Measurements from ENCODE around the gene LYPD1. TPM values are rescaled to one million over a fixed set of nuclear protein-coding genes. Genes with fewer than 3 reads are reported as not detected.

LYPD1 gene
- total and polyA plus RNA-seq, 10 of the 15 experiments (the other 5 are each of a cell fraction or from before 2014, with no cell fraction given), result not detected

- Histone ChIP-seq H3K9me3 (replicated peaks; ENCODE audit: control insufficient read depth, insufficient read depth, low read length) (no peaks in the 10 kb centered on the region), H3K4me3 (no peak overlapping the region), H3K9ac (ENCODE audit: control insufficient read depth, insufficient read depth, low read length) (no peak overlapping the region), H3K27me3 (replicated peaks in 1 of 2; ENCODE audit: control insufficient read depth in 2 of 2, insufficient read depth in 2 of 2, low read length in 1 of 2) (no peaks in the 10 kb centered on the region; a peak in 1 of 4 replicates), H3K79me2 (ENCODE audit: control insufficient read depth, insufficient read depth, low read length) (no peaks in the 10 kb centered on the region), H3K4me1 (ENCODE audit: control insufficient read depth, insufficient read depth, low read length) (no peaks in the 10 kb centered on the region), H3K4me2 (ENCODE audit: control insufficient read depth, insufficient read depth) (no peak overlapping the region), H3K27ac (ENCODE audit: control insufficient read depth, insufficient read depth) (no peak overlapping the region), H4K20me1 (ENCODE audit: control insufficient read depth, insufficient read depth) (no peaks in the 10 kb centered on the region), H3K36me3 (ENCODE audit: control insufficient read depth in 2 of 2, insufficient read depth in 2 of 2, low read length in 1 of 2) (no peaks in the 10 kb centered on the region), H2AFZ (ENCODE audit: control insufficient read depth, low read depth, low read length) (no peak overlapping the region)
- no TSS peak for BruUV-seq (replicated peaks)
- DNase-seq (ENCODE audit: low read depth, low spot score) (no peak), FAIRE-seq (no peak), ATAC-seq (no peak)
- intact Hi-C loops (cut with micrococcal nuclease; ENCODE audit: unreplicated experiment), result no loop called here
- in situ Hi-C loops (cut with MboI), result no loop called here
- WGBS (ENCODE audit: insufficient coverage, insufficient replicate concordance, low lambda C conversion rate, missing lambda C conversion rate), result 0% methylated on average over 1 of the region's 1 CpG
- CTCF ChIA-PET, result no interaction called here
- TF ChIP-seq KDM1A (IDR thresholded peaks at IDR 0.05; ENCODE audit: borderline replicate concordance) (no peak), KAT2A (conservative IDR thresholded peaks at IDR 0.05; ENCODE audit: control insufficient read depth, low read depth, low read length) (no peak), JUNB (IDR thresholded peaks at IDR 0.05) (no peak), ZNF24 (IDR thresholded peaks at IDR 0.05) (no peak), POLR2AphosphoS2 (IDR thresholded peaks at IDR 0.05; ENCODE audit: low read depth, low read length) (no peak), SPI1 (IDR thresholded peaks at IDR 0.05; ENCODE audit: borderline replicate concordance, insufficient read depth, low read depth, low read length) (no peak), USF2 (IDR thresholded peaks at IDR 0.05; ENCODE audit: borderline replicate concordance, low read depth, low read length) (no peak), DPF2 (IDR thresholded peaks at IDR 0.05) (no peak), SREBF1 (IDR thresholded peaks at IDR 0.05; ENCODE audit: low read length) (no peak), EGR1 (IDR thresholded peaks at IDR 0.05; ENCODE audit: borderline replicate concordance in 1 of 2, low read depth in 2 of 2, low read length in 2 of 2) (no peak)
- RAD21 ChIA-PET (ENCODE audit: unreplicated experiment), result no interaction called here
- POLR2A ChIA-PET, result no interaction called here
- SMC1A ChIA-PET (ENCODE audit: uncharacterized antibody, unreplicated experiment), result interaction anchor here (1.1 kb wide), 1 partner anchor 12 kb away, joined by 3 read pairs; no protein-coding TSS in a partner anchor
These were observed 33.7 kb downstream of the LYPD1 start for GRCh38 chr2:132636346-132636745.
